ENCODE results near the gene PCDHGB1. TPM values are rescaled to one million over a fixed set of nuclear protein-coding genes. Genes with fewer than 3 reads are reported as not detected.

Gene PCDHGB1
- total RNA-seq, 2 experiments from 2014 or later: not detected

Other genes starting within 250 kb of the PCDHGB1 start
- not detected for gene PCDHB3, start 249.6 kb upstream of the PCDHGB1 start, total RNA-seq
- gene PCDHB4, start 228.3 kb upstream of the PCDHGB1 start, total RNA-seq: not detected
- not detected for gene PCDHB5, start 214.9 kb upstream of the PCDHGB1 start, total RNA-seq
- gene PCDHB6, start 200.0 kb upstream of the PCDHGB1 start, total RNA-seq: not detected
- not detected for gene PCDHB7, start 177.5 kb upstream of the PCDHGB1 start, total RNA-seq
- not detected for gene PCDHB8, start 172.3 kb upstream of the PCDHGB1 start, total RNA-seq
- not detected for gene PCDHB16, start 167.7 kb upstream of the PCDHGB1 start, total RNA-seq
- not detected for gene PCDHB9, start 162.9 kb upstream of the PCDHGB1 start, total RNA-seq
- gene PCDHB10, start 157.7 kb upstream of the PCDHGB1 start, total RNA-seq: not detected
- not detected for gene PCDHB11, start 150.5 kb upstream of the PCDHGB1 start, total RNA-seq
- not detected for gene PCDHB12, start 141.4 kb upstream of the PCDHGB1 start, total RNA-seq
- not detected for gene PCDHB13, start 136.2 kb upstream of the PCDHGB1 start, total RNA-seq
- gene PCDHB14, start 126.8 kb upstream of the PCDHGB1 start, total RNA-seq: not detected
- gene PCDHB15, start 104.7 kb upstream of the PCDHGB1 start, total RNA-seq: not detected
- gene SLC25A2, start 46.0 kb upstream of the PCDHGB1 start, total RNA-seq: under 1 TPM; 0.39 to 0.84 TPM
- 10 to 100 TPM; 65.5 to 67.0 TPM for gene TAF7, start 29.3 kb upstream of the PCDHGB1 start, total RNA-seq
- not detected for gene PCDHGA1, start 19.6 kb upstream of the PCDHGB1 start, total RNA-seq
- gene PCDHGA2, start 11.3 kb upstream of the PCDHGB1 start, total RNA-seq: not detected
- gene PCDHGA3, start 6.3 kb upstream of the PCDHGB1 start, total RNA-seq: not detected
- under 1 TPM in 1 of 2 experiments, not detected in 1; 0.10 TPM for gene PCDHGA4, start 4.9 kb downstream of the PCDHGB1 start, total RNA-seq
- under 1 TPM; 0.13 TPM for gene PCDHGB2, start 9.9 kb downstream of the PCDHGB1 start, total RNA-seq
- gene PCDHGA5, start 14.1 kb downstream of the PCDHGB1 start, total RNA-seq: under 1 TPM; 0.05 to 0.11 TPM
- under 1 TPM; 0.16 to 0.26 TPM for gene PCDHGB3, start 20.1 kb downstream of the PCDHGB1 start, total RNA-seq
- gene PCDHGA6, start 23.8 kb downstream of the PCDHGB1 start, total RNA-seq: under 1 TPM; 0.08 to 0.11 TPM
- gene PCDHGA7, start 32.6 kb downstream of the PCDHGB1 start, total RNA-seq: not detected
- gene PCDHGB4, start 37.6 kb downstream of the PCDHGB1 start, total RNA-seq: not detected
- not detected for gene PCDHGA8, start 42.5 kb downstream of the PCDHGB1 start, total RNA-seq
- under 1 TPM in 1 of 2 experiments, not detected in 1; 0.16 TPM for gene PCDHGB5, start 47.8 kb downstream of the PCDHGB1 start, total RNA-seq
- gene PCDHGA9, start 52.7 kb downstream of the PCDHGB1 start, total RNA-seq: under 1 TPM in 1 of 2 experiments, not detected in 1; 0.08 TPM
- not detected for gene PCDHGB6, start 57.9 kb downstream of the PCDHGB1 start, total RNA-seq
- gene PCDHGA10, start 62.9 kb downstream of the PCDHGB1 start, total RNA-seq: not detected
- not detected for gene PCDHGB7, start 67.6 kb downstream of the PCDHGB1 start, total RNA-seq
- under 1 TPM in 1 of 2 experiments, not detected in 1; 0.05 TPM for gene PCDHGA11, start 71.0 kb downstream of the PCDHGB1 start, total RNA-seq
- gene PCDHGA12, start 80.4 kb downstream of the PCDHGB1 start, total RNA-seq: not detected
- not detected for gene PCDHGC3, start 125.9 kb downstream of the PCDHGB1 start, total RNA-seq
- not detected for gene PCDHGC4, start 134.9 kb downstream of the PCDHGB1 start, total RNA-seq
- not detected for gene PCDHGC5, start 139.0 kb downstream of the PCDHGB1 start, total RNA-seq

Measured in activated CD8-positive, alpha-beta T cell treated with anti-CD3 and anti-CD28 coated beads, Interleukin-2, amount 10 ng/mL, durations not matched to agents 7 days and 5 days (primary cell).